ENCODE results near the gene LY6G6C. TPM values are rescaled to one million over a fixed set of nuclear protein-coding genes. Genes with fewer than 3 reads are reported as not detected.

LY6G6C gene
- total and polyA plus RNA-seq, 2 experiments from 2014 or later, result not detected

DNA sequence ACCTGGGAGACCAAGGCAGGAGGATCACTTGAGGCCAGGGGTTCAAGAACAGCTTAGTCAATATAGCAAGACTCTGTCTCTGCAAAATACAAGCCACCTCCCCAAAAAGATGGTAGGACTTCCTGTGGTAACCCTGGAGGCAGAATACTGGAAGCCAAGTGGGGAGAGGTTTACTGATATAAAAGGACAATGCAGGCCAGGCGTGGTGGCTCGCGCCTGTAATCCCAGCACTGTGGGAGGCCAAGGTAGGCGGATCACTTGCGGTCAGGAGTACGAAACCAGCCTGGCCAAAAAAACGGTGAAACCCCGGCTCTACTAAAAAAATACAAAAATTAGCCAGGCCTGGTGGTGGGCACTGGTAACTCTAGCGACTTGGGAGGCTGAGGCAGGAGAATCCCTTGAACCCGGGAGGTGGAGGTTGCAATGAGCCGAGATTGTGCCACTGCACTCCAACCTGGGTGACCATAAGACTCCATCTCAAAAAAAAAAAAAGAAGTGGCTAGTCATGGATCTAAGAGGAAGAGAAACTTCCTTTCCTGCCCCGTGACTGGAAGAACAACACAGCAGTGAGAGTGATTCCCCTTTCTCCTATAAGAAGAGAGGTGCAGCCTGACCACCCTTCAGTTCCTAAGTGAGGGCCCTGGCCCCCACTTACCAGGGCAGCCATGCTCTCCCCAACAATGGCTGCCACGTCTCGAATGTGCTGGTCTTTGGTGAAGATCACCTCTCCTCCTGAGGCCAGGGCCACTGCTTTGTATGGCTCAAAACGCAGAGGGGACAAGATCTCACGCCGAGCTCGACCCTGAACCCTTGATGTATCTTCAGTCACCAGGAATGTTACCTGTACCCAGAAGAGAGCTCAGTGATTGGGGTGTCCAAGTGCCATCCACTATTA lies 47.1 kb upstream of the LY6G6C start:
- Mint-ChIP-seq H3K4me1 (peaks cover 18% of the 10 kb centered on the region), H3K9me3 (no peaks in the 10 kb centered on the region; the same call in 2 of the 3 replicates), H3K27ac (no peak overlapping the region), H3K4me3 (no peak overlapping the region), H3K27me3 (ENCODE audit: insufficient read depth, low read depth, poor library complexity) (peaks cover 19% of the 10 kb centered on the region), H3K36me3 (ENCODE audit: low read depth) (no peaks in the 10 kb centered on the region; the same call in 2 of the 3 replicates)
- Histone ChIP-seq H3F3A (replicated peaks; ENCODE audit: low read depth) (0 out of 2 replicates have a peak, but pooled peaks cover 2% of the 10 kb centered on the region), H3K36me3 (ENCODE audit: insufficient read depth) (no peaks in the 10 kb centered on the region), H3K27me3 (ENCODE audit: insufficient read depth) (no peaks in the 10 kb centered on the region), H3K4me1 (ENCODE audit: insufficient read depth) (peaks cover 11% of the 10 kb centered on the region), H3K9me2 (ENCODE audit: insufficient read depth) (no peaks in the 10 kb centered on the region), H3K79me2 (replicated peaks; ENCODE audit: insufficient read depth) (no peaks in the 10 kb centered on the region), H4K20me1 (replicated peaks; ENCODE audit: insufficient read depth) (no peaks in the 10 kb centered on the region), H3K4me2 (no peak overlapping the region), H3K4me3 (no peak overlapping the region), H3K27ac (ENCODE audit: low read depth) (no peak overlapping the region), H2AFZ (no peak overlapping the region)
- ATAC-seq, result no peak
- TF ChIP-seq CTCF (conservative IDR thresholded peaks at IDR 0.05; ENCODE audit: low read depth in 2 of 2), result no peak
- TF ChIP-seq REST (IDR thresholded peaks at IDR 0.05; ENCODE audit: unreplicated experiment), result no peak
- DNase-seq (ENCODE audit: low spot score), result no peak

DNA sequence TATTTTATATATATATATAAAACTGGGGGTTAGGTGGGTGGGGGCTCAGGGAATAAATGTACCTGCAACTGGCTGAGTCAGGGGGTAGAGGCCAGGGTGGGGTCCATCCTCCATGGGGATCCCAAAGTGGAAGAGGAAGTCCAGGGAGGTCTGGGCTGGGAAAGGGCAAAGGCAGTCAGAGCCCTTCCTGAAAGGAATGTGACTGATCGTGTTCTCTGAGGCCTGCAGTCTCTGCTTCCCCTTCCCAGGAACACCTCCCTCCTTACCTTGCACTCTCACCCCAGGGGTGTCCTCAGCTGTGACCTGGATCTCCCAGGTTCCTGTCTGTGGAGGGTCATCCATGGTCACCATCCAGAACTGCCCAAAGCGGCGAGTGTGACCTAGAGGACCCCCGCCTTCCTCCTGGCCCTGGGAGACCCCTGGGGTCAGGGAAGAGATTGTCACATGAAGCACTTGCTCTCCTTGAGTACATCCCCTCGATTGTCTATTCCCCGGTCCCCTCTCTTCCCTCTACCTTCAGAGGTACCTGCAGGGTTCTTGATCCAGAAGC lies 45.6 kb upstream of the LY6G6C start:
- H3K9me2 ChIP-seq (ENCODE audit: insufficient read depth), result no peaks in the 10 kb centered on the region
- H3K4me3 Mint-ChIP-seq, result no peak overlapping the region
- no peaks in the 10 kb centered on the region for H3K27me3 ChIP-seq (ENCODE audit: insufficient read depth)
- H3K36me3 ChIP-seq (ENCODE audit: insufficient read depth), result no peaks in the 10 kb centered on the region
- H3K4me3 ChIP-seq, result no peak overlapping the region
- no peaks in the 10 kb centered on the region; the same call in 2 of the 3 replicates for H3K9me3 Mint-ChIP-seq
- H2AFZ ChIP-seq, result no peak overlapping the region
- ATAC-seq (no peak), DNase-seq (ENCODE audit: low spot score) (no peak)
- no peak overlapping the region for H3K27ac Mint-ChIP-seq
- H3K4me2 ChIP-seq, result no peak overlapping the region
- peaks cover 17% of the 10 kb centered on the region for H3K27me3 Mint-ChIP-seq (ENCODE audit: insufficient read depth, low read depth, poor library complexity)
- 0 out of 2 replicates have a peak, but pooled peaks cover 2% of the 10 kb centered on the region for H3F3A ChIP-seq (replicated peaks; ENCODE audit: low read depth)
- H3K79me2 ChIP-seq (replicated peaks; ENCODE audit: insufficient read depth), result no peaks in the 10 kb centered on the region
- no peaks in the 10 kb centered on the region for H4K20me1 ChIP-seq (replicated peaks; ENCODE audit: insufficient read depth)
- H3K4me1 Mint-ChIP-seq, result peaks cover 24% of the 10 kb centered on the region
- H3K27ac ChIP-seq (ENCODE audit: low read depth), result no peak overlapping the region
- peaks cover 14% of the 10 kb centered on the region for H3K4me1 ChIP-seq (ENCODE audit: insufficient read depth)
- peaks cover 4% of the 10 kb centered on the region for H3K36me3 Mint-ChIP-seq (ENCODE audit: low read depth)
- TF ChIP-seq STAT1 (IDR thresholded peaks at IDR 0.05; ENCODE audit: unreplicated experiment) (no peak), ETS1 (IDR thresholded peaks at IDR 0.05) (no peak), CREB1 (CRISPR knock-in tag; IDR thresholded peaks at IDR 0.05; ENCODE audit: low read depth) (no peak), POLR2AphosphoS5 (IDR thresholded peaks at IDR 0.05; ENCODE audit: low read depth) (no peak), ZNF331 (CRISPR knock-in tag; IDR thresholded peaks at IDR 0.05; ENCODE audit: low read depth) (no peak), ZNF114 (CRISPR knock-in tag; IDR thresholded peaks at IDR 0.05) (no peak), REST (IDR thresholded peaks at IDR 0.05; ENCODE audit: unreplicated experiment) (no peak), NANOG (IDR thresholded peaks at IDR 0.05; ENCODE audit: borderline replicate concordance) (no peak)
